Activated T-cell treated with anti-CD3 and anti-CD28 coated beads, Interleukin-2, amount 50 U/mL, for 72 hours (primary cell): Measurements from ENCODE around the gene TERF2IP. TPM values are rescaled to one million over a fixed set of nuclear protein-coding genes. Genes with fewer than 3 reads are reported as not detected.
A peak's percentile ranks its signal among the peaks of the same experiment; 100 is the strongest.

Source experiments
- ATAC-seq, 2 donors: fragments of 150-1000 bp; cut with Tn5 transposase; replicated peaks in 1 of 2; 2 replicates each; pipeline ENCODE4 v1.10.0; 2021; ENCODE audit warnings: moderate library complexity in 2 of 2, mild to moderate bottlenecking in 1 of 2
- DNase-seq, 2 donors: peaks; one replicate each; pipeline ENCODE4 v3.0.0; 2021 to 2022; ENCODE audit warnings: mixed read lengths in 1 of 2
- H3K27ac Mint-ChIP-seq: one replicate; pipeline ENCODE4 v1.8.0; 2022; ENCODE audit warnings: mild to moderate bottlenecking, moderate library complexity, mixed read lengths
- H3K27me3 Mint-ChIP-seq: one replicate; pipeline ENCODE4 v1.8.0; 2022; ENCODE audit warnings: low read depth, mixed read lengths
- H3K36me3 Mint-ChIP-seq, 2 donors: one replicate each; pipeline ENCODE4 v1.8.0; 2022; ENCODE audit warnings: mixed read lengths in 2 of 2, mild to moderate bottlenecking in 1 of 2; ENCODE audit not compliant: insufficient read depth in 2 of 2
- H3K4me1 Mint-ChIP-seq: one replicate; pipeline ENCODE4 v1.8.0; 2022; ENCODE audit warnings: low read depth, mixed read lengths
- H3K4me3 Mint-ChIP-seq, 2 donors: one replicate each; pipeline ENCODE4 v1.8.0; 2022; ENCODE audit warnings: mild to moderate bottlenecking in 2 of 2, mixed read lengths in 2 of 2, moderate library complexity in 2 of 2
- H3K9me3 Mint-ChIP-seq, 2 donors: one replicate each; pipeline ENCODE4 v1.8.0; 2022; ENCODE audit warnings: mixed read lengths in 2 of 2
- total RNA-seq, 2 donors: library from RNA; stranded (reverse); gene quantifications; one replicate each; pipeline ENCODE4 v1.2.3, GENCODE V29; 2022

TERF2IP gene
- total RNA-seq, 2 donors from 2014 or later = 69.3 to 71.6 TPM

DNA sequence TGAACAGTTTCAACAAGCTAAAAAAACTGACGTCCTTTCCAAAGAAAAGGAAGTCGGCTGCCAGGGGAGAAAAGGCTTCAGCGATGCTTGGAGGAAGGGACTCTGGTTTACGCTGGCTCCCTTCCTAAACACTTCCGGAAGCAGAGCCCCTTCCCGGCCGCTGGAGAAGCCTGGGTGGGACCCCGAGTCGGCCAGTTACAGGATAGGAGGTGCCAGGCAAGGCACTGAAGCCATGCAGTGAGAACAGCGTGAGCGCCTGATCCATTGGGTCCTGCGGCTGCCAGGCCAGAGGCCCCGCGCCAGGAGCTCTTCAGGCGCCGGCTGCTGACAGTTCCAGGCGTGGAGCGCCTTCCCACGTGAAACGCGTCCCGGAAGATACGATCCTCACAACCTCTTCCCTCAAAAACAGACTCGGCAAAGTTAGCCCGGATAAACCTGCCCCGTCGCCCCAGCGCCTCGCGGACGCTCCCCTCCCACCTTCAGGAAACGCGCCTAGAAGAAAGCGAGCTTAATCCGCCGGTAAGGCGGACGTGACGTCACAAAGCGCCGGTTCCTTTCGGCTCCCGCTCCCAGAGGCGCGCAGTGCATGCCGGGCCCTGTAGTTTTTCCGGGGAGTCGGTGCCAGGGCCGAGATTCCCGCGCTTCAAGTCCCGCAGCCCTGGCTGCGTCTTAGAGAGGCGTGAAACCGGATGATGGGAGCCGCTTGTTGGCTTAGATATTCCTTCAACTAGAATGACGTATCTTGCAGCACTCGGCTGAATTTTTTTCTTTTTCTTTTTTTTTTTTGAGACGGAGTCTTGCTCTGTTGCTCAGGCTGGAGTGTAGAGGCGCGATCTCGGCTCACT is 24.6 kb upstream of the TERF2IP start, which contains the start of gene ADAT1:
ADAT1 (minus strand) TSS at position 521 of the 845 bp plus-strand sequence. CDS start 2,482 bp downstream, outside the sequence.
- DNase-seq = peak; percentile 95 to 98
- H3K27me3 Mint-ChIP-seq = no peaks in the 10 kb centered on the region
- peak within 1 kb of the TSS; percentile 91 to 93 for H3K4me3 Mint-ChIP-seq
- H3K4me1 Mint-ChIP-seq = peaks cover 35% of the 10 kb centered on the region
- peaks cover 16 to 41% of the 10 kb centered on the region in 2 donors for H3K36me3 Mint-ChIP-seq
- H3K9me3 Mint-ChIP-seq = no peaks in the 10 kb centered on the region
- peak within 1 kb of the TSS; percentile 90 for H3K27ac Mint-ChIP-seq
- peak; percentile 90 to 95 for ATAC-seq

DNA sequence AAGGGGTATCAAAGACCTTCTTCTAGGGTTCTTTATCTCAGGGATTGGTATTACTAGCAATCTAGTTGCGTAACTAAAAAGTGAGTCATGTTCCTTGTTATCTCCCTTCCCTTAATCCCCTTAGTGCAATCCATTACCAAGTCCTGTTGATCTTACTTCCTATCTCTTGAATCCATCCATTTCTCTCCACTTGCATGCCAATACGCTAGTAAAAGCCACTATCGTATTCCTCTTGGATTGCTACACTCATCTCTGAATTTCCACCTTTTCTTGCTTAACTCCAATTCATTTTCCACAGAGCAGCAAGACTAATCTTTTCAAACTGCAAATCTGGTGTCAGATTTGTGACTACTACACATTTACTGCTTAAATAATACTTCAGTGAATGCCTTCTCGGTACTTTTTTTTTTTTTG is 22.6 kb upstream of the TERF2IP start:
- H3K9me3 Mint-ChIP-seq = no peaks in the 10 kb centered on the region
- peaks cover 49% of the 10 kb centered on the region for H3K4me1 Mint-ChIP-seq
- no peaks in the 10 kb centered on the region for H3K27me3 Mint-ChIP-seq
- no peak overlapping the region for H3K27ac Mint-ChIP-seq
- peaks cover 17 to 48% of the 10 kb centered on the region in 2 donors for H3K36me3 Mint-ChIP-seq
- DNase-seq = no peak
- ATAC-seq = no peak
- H3K4me3 Mint-ChIP-seq = peak overlapping the region in 1 of 2 donors; percentile 30

DNA sequence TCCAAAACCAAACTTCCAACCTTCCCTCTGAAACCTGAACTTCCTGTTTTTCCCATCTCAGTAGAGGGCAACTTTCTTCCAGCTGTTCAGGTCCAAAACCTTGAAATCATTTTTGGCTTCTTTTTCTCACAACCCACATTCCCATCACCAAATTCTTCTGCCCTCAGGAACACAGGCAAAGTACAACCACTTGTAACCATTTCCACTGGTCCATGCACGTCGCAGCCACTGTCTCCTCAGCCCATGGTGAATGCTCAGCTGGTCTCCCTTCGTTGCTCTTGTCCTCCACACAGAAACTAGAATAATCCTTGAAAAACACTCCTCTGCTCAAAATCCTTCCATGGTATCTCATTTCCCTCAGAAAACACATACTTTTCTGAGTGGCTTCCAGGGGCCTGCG is 20.8 kb upstream of the TERF2IP start:
- H3K4me1 Mint-ChIP-seq = peaks cover 33% of the 10 kb centered on the region
- H3K36me3 Mint-ChIP-seq = peaks cover 20 to 54% of the 10 kb centered on the region in 2 donors
- H3K27ac Mint-ChIP-seq = peak overlapping the region; percentile 87
- DNase-seq (no peak), ATAC-seq (no peak)
- no peaks in the 10 kb centered on the region for H3K27me3 Mint-ChIP-seq
- H3K9me3 Mint-ChIP-seq = no peaks in the 10 kb centered on the region
- H3K4me3 Mint-ChIP-seq = no peak overlapping the region

DNA sequence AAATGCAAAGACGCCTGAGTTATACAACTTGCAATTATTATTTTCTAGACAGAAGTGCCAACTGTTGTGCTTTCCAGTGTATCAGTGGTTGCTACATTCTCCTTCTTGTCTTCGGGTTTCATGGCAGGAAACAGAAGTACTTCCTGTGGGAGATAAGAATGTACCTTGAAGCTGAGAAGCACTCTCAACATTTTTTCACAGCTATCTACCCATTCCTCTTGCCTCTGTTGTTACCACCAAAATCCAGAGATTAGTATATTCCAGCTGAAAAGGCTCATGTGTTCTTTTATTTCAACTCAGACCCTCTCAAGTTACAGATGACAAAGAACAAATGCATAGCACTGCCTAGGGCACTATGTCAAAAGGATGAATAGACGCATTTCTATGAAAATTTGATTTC is 19.7 kb upstream of the TERF2IP start:
- DNase-seq (no peak), ATAC-seq (no peak)
- Mint-ChIP-seq H3K27ac (peak overlapping the region; percentile 87), H3K4me1 (peaks cover 29% of the 10 kb centered on the region), H3K27me3 (no peaks in the 10 kb centered on the region), H3K9me3 (no peaks in the 10 kb centered on the region), H3K36me3 (peaks cover 22 to 56% of the 10 kb centered on the region in 2 donors), H3K4me3 (no peak overlapping the region)

DNA sequence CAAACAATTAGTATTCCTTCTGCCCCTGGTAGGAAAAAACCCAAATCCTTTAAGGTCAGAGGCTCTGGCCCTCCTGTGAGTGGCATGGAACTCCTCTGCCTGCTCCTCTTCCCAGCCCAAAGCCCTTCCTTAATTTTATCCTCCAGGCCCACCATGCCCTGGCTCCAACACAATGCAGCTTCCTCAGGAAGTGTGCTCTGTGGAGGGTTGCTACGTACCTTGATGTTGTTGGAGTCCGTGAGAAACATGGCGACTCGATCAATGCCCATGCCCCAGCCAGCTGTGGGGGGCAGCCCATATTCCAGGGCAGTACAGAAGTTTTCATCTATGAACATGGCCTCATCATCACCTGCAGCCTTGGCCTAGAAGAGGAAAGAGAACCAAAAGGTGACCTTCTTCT is 19.2 kb upstream of the TERF2IP start:
- H3K36me3 Mint-ChIP-seq = peaks cover 22 to 58% of the 10 kb centered on the region in 2 donors
- DNase-seq (no peak), ATAC-seq (no peak)
- peak overlapping the region; percentile 87 for H3K27ac Mint-ChIP-seq
- H3K4me1 Mint-ChIP-seq = peaks cover 29% of the 10 kb centered on the region
- H3K27me3 Mint-ChIP-seq = no peaks in the 10 kb centered on the region
- no peaks in the 10 kb centered on the region for H3K9me3 Mint-ChIP-seq
- no peak overlapping the region for H3K4me3 Mint-ChIP-seq

GRCh38 chr16:75629132-75629531 is 18.4 kb upstream of the TERF2IP start:
- ATAC-seq = peak in 1 of 2 donors; percentile 50
- H3K9me3 Mint-ChIP-seq = no peaks in the 10 kb centered on the region
- DNase-seq = no peak
- H3K27me3 Mint-ChIP-seq = no peaks in the 10 kb centered on the region
- peak overlapping the region in 1 of 2 donors; percentile 4 for H3K4me3 Mint-ChIP-seq
- H3K27ac Mint-ChIP-seq = peak overlapping the region; percentile 82
- peaks cover 29% of the 10 kb centered on the region for H3K4me1 Mint-ChIP-seq
- H3K36me3 Mint-ChIP-seq = peaks cover 25 to 62% of the 10 kb centered on the region in 2 donors

DNA sequence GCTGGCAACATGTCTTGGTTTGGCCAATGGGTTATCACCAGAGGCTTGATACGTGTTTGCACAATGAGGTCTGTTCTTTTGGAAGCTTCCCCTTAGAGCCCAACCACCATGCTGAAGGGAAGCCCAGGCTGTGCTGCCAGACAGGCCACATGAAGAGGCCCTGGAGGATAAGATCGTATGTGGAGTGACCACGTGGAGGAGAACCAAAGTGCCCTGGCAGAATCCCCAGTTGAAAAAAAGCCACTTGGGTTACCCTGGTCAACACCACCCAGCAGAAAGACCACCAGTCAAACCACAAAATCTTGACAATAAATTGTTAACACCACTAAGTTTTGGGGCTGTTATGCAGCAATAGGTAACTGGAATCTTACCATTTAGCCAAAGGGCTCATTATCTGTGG is 17.5 kb upstream of the TERF2IP start:
- H3K9me3 Mint-ChIP-seq = no peaks in the 10 kb centered on the region
- H3K4me1 Mint-ChIP-seq = peaks cover 27% of the 10 kb centered on the region
- peaks cover 25 to 66% of the 10 kb centered on the region in 2 donors for H3K36me3 Mint-ChIP-seq
- no peak overlapping the region for H3K4me3 Mint-ChIP-seq
- ATAC-seq (no peak), DNase-seq (no peak)
- H3K27ac Mint-ChIP-seq = no peak overlapping the region
- H3K27me3 Mint-ChIP-seq = no peaks in the 10 kb centered on the region

DNA sequence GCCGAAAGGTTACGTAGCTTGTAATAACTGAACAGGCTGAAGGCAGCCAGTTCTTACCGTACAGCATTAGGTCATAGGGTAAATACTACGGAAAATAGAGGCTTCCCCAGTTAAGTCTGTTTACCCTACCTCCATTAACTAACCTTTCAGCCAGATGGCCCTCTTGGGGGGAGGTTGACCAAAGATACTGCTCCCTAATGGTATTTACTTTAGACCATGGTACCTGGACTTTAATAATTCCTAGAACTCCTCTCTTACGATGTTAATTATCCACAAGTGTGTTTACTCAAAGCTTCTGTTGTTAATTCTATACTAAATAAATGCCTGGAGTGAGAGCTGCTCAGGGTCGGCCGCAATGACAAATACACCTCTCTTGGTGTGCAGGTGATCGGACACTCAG is 14.7 kb upstream of the TERF2IP start:
- peaks cover 18% of the 10 kb centered on the region for H3K4me1 Mint-ChIP-seq
- H3K27me3 Mint-ChIP-seq = no peaks in the 10 kb centered on the region
- H3K4me3 Mint-ChIP-seq = no peak overlapping the region
- DNase-seq = no peak
- H3K27ac Mint-ChIP-seq = no peak overlapping the region
- peaks cover 17 to 64% of the 10 kb centered on the region in 2 donors for H3K36me3 Mint-ChIP-seq
- no peak for ATAC-seq
- H3K9me3 Mint-ChIP-seq = no peaks in the 10 kb centered on the region

DNA sequence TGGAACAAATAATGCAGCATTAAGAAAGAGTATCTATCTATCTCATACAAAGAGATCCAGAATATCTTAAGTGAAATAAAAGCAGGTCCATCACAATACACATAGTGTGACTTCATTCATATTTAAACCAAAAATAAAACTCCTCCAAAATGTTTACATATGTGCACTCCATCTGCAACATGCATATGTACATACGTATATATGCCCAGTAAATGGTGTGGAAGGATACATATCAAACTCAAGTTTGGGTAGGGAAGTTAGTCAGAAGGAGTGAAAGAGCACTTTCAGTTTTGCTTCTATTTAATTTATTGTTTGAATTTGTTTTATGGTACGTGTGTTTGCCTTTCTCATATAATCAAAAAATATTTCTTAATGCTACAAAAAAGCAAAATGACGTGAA is 12.5 kb upstream of the TERF2IP start:
- H3K27me3 Mint-ChIP-seq = no peaks in the 10 kb centered on the region
- no peaks in the 10 kb centered on the region for H3K9me3 Mint-ChIP-seq
- H3K4me1 Mint-ChIP-seq = peaks cover 6% of the 10 kb centered on the region
- ATAC-seq = no peak
- no peak for DNase-seq
- H3K36me3 Mint-ChIP-seq = peaks cover 17 to 58% of the 10 kb centered on the region in 2 donors
- peak overlapping the region; percentile 8 for H3K27ac Mint-ChIP-seq
- H3K4me3 Mint-ChIP-seq = no peak overlapping the region

GRCh38 chr16:75640598-75640997 is 7.0 kb upstream of the TERF2IP start:
- no peaks in the 10 kb centered on the region for H3K27me3 Mint-ChIP-seq
- peaks cover 18 to 42% of the 10 kb centered on the region in 2 donors for H3K36me3 Mint-ChIP-seq
- peaks cover 34% of the 10 kb centered on the region for H3K4me1 Mint-ChIP-seq
- no peak overlapping the region for H3K4me3 Mint-ChIP-seq
- ATAC-seq = no peak
- H3K27ac Mint-ChIP-seq = peak overlapping the region; percentile 64
- H3K9me3 Mint-ChIP-seq = no peaks in the 10 kb centered on the region
- DNase-seq = no peak

GRCh38 chr16:75644240-75645012 is 3.1 kb upstream of the TERF2IP start:
- Mint-ChIP-seq H3K36me3 (peaks cover 16 to 19% of the 10 kb centered on the region in 2 donors), H3K27ac (peak overlapping the region; percentile 95), H3K4me1 (peaks cover 50% of the 10 kb centered on the region), H3K9me3 (no peaks in the 10 kb centered on the region), H3K27me3 (no peaks in the 10 kb centered on the region), H3K4me3 (peak overlapping the region; percentile 42 to 98)
- DNase-seq = no peak
- no peak for ATAC-seq

GRCh38 chr16:75647112-75647491 is 471 bp upstream of the TERF2IP start:
- Mint-ChIP-seq H3K36me3 (peaks cover 22 to 30% of the 10 kb centered on the region in 2 donors), H3K4me3 (peak overlapping the region; percentile 98 to 99), H3K9me3 (no peaks in the 10 kb centered on the region), H3K27me3 (no peaks in the 10 kb centered on the region), H3K4me1 (peaks cover 64% of the 10 kb centered on the region), H3K27ac (peak overlapping the region; percentile 94)
- DNase-seq (no peak), ATAC-seq (peak; percentile 10 to 12)
